ENCODE measurements around the gene ZNF439. TPM values are rescaled to one million over a fixed set of nuclear protein-coding genes. Genes with fewer than 3 reads are reported as not detected.

Gene ZNF439
- total RNA-seq, 1 donor: 20.2 TPM

Other genes starting within 250 kb of the ZNF439 start
- 4.8 TPM for gene ZNF823, start 109.8 kb upstream of the ZNF439 start, total RNA-seq
- gene ZNF441, start 81.7 kb upstream of the ZNF439 start, total RNA-seq: 4.6 TPM
- gene ZNF491, start 50.2 kb upstream of the ZNF439 start, total RNA-seq: 1.9 TPM
- 5.7 TPM for gene ZNF440, start 34.5 kb upstream of the ZNF439 start, total RNA-seq
- 14.5 TPM for gene ZNF69, start 39.1 kb downstream of the ZNF439 start, total RNA-seq
- gene ZNF700, start 76.4 kb downstream of the ZNF439 start, total RNA-seq: 4.3 TPM
- gene ZNF763, start 116.3 kb downstream of the ZNF439 start, total RNA-seq: 1.6 TPM
- 1.3 TPM for gene ZNF433, start 187.0 kb downstream of the ZNF439 start, total RNA-seq
- gene ZNF878, start 204.2 kb downstream of the ZNF439 start, total RNA-seq: under 0.01 TPM
- gene ZNF844, start 216.0 kb downstream of the ZNF439 start, total RNA-seq: 9.4 TPM